Stimulated activated CD4-positive, alpha-beta T cell treated with anti-CD3 and anti-CD28 coated beads, Interleukin-12 subunit alpha, Interleukin-12 subunit beta, amount 100 ng/mL, for 48 hours (primary cell): Measurements from ENCODE around the gene OPCML.

Experiments used
- DNase-seq, 3 donors: peaks; one replicate each; pipeline ENCODE4 v3.0.0-alpha.2; 2020; ENCODE audit warnings: low read depth in 2 of 3, low spot score in 1 of 3

The OPCML gene

DNA sequence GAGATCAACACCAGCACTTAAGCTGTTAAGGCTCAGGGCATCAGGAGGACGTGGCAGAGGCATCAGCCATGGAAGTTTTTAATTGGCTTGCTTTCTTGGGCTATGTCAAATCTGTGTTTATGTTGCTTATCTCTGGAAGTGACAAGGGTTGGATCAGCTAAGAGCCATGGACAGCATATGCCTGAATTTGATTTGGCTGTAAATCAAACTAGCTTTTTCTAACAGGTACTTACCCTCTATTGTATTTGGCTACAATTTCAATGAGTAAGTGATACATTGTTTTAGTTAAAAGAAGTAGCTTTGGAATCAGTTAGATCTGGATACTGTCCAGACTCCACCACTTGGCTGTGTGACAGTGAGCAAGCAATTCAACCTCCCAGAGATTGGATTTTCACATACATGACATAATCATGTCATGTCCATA, 936.6 kb downstream of the OPCML start:
- DNase-seq: no peak

DNA sequence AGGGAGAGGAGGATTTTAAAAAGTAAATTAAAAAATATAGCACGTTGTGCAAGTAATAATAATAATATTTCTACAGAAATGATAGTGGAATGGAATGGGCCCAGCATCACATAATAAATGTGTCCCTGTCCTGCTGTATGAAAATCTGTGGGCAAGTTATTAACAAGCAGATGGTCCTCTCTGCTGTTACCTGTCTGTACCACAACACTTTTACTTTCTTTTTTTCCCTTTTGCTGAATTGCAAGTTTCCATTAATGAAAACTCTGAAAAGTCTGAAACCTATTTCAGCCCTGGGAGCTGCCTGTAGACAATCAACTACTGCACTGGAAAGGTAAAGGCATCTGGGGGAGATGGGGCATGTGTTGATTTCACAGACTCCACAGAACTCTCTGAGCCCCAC, 937.1 kb downstream of the OPCML start:
- DNase-seq: no peak

DNA sequence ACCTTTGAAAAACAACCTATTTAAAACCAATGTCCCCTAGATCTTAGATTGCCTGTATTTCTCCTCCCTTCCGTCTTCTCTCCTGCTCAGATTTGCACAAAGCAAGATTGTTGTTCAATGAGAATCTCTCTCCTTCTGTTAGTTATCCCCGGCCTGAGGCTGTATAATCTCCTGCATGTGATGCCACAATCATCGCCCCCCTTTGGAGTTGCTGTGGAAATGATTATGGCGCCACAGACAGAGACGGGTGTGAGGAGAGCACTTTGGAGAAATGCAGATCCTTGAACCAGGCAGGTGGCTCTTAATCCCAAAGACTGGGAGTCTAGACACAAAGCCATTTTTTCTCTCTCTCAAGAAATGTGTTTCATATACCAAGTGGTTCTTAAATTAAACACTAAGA, 941.3 kb downstream of the OPCML start:
- no peak for DNase-seq

DNA sequence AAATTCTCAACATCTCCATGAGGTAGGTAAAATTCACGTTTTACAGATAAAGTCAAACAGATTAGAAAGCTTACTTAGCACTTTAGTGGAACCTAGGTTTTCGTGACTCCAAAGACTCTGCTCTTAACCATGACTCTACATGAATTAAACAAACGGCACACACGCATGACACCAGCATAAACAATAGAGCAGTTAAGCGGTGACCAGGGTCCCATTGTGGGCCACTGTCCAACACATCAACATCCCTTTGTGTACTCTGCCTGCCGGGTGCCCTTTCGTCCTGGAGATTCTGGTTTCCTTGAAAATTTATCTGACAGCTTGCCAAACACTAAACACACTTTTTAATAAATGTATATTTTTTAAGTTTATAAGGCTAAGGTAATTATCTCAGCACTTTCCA, 941.7 kb downstream of the OPCML start:
- DNase-seq: no peak

DNA sequence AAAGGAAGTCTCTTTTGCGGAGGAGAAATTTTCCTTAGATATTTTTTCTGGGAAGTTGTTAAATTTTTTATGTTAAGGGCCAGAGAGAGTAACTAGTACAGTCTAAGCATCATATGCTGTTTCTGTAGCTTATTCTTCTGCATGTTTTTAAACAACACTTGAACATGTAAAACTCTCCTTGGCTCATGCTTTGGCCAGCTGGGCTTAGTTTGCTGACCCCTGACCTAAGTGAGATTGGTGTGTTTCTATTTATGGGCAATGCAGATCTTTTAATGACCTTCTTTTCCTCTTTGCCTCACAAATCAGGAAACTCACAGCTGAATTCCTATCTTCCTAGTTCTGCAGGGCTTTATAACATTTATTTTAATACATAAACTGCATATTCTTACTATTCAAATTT, 942.5 kb downstream of the OPCML start:
- no peak for DNase-seq

DNA sequence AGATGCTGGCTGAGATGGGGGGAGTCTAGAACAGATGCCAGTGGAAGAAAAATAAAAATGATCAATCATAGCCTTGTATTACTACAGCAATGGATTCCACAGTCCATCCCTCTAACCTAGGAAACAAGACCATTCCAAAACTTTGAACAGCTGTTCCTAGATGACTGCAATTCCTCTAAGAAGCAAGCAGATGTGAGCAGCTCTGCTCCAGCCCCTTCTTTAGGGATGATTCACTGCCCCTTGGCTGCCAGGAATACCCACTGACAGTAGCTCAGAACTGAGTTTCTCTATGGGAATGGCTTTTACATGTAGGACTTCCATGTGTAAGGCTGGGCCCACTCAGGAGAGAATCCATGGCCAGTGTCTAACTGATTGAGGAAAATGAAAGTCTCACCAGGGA, 943.9 kb downstream of the OPCML start:
- DNase-seq: no peak

DNA sequence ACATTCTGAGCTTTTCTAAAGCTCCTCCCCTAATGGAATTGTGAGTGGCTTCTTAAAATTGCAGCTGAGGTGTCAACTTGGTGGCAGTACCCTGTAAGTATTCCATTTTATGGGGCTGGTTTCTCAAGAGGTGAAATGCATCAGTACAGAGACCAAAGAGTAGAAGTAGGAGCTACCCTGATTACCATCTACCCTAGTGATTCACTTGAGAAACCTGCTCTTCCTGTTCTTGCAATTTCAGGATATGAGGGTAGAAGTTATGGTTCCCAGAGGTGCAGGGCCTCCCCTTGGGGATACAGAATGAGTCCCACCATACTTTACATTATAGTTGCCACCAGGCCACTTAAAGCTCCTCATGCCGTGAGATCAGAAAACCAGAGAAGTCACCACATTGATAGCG, 944.6 kb downstream of the OPCML start:
- no peak for DNase-seq

DNA sequence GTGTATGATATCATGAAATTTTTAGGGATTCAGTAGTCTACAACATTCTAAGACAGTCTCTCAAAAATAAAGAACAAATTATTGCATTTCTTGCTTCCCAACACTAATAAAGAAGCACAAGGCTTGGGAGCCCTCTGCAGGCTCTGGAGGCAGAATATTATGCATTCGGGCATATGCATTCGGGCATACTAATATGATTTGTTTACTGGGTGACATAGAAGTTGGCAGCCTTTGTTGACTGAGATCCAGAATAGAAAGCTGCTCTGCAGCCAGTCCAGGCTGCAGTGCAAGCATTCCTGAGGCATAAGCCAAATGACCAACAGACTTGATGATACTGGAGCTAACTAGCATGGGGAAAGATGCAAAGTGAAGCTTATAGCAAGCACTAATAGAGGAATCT, 945.5 kb downstream of the OPCML start:
- no peak for DNase-seq

DNA sequence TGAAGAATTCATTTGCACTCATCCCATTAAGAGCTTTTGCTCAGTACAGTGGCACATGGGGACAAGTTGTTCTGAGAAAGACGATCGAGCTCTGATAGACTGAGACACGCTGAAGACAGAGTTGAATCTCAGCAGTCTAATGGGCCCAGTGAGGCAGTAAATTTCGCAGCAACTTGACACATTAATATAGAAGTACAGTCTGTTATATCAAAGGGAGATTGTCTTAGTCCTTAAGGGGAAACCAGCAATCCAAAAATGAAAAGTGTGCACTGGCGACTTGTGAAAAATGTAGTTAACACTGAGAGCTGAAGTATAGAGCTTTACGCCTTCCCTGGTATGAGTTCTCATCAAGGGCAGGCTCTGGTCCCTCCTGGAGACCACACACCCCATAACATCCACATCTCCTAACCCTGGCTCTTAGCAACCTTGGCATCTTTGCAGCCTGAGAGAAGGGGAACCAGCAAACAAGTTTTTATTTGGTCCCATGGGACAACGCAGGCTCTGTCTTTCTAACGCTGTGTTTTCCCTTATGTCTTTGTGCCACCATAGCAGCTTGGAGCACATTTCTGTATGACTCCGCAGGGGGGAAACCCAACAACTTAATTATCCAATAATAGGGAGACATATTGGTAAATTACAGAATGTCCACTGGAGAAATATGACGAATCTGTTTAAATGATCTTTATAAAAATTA, 952.5 kb downstream of the OPCML start:
- DNase-seq: no peak

DNA sequence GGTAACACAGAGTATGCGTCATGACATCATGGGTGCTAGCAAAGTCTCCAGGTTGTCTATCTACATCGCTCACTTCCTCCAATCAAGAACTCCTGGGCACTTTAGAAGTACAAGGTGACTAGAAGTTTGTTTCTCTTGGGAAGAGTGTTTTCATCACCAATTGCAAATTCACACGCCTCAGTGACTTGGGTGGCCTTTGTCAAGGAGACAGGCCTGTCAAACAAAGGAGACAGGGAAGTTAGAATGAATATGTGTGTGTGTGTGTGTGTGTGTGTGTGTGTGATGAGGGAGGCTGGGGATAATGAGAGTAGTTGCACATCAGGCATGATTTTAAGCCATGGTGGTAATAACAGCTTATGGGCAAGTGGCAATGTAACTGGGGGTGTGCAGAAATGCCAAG, 953.2 kb downstream of the OPCML start:
- no peak for DNase-seq

DNA sequence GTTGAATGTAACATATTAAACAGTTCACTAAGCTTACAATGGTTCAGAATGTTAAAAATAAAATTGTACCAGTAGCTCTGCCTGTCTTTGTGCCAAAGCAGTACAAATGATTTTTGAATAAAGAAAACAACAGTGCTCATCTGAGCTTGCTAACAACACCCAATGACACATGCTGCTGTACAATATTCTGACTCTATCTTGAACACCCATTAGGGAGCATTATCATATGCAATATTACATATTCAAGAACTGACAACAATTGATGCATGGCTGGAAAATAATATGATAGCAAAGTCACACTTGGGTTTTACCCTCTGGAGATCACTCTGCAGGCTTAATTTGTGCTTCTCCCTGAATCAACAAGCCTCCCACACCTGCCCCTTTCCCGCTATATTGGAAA, 953.7 kb downstream of the OPCML start:
- DNase-seq: no peak

DNA sequence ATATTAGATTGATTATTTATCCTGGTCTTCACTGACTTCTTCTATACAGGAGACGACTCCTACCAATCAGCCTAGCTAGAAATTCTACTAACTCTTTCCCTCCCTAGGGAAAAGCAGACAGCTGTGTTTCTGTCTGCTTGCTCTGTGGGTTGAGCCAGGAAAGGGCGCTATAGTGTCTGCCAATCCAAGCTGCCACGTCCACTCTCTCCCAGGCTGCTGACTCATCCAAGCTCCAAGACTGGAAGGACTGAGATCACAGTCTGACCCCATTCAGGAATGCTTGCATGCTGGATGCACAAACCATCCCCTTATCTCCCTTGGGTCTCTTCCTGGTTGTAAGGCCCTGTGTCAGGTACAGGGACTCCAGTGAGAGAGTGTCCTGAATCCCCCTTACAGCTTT, 955.6 kb downstream of the OPCML start:
- no peak for DNase-seq

DNA sequence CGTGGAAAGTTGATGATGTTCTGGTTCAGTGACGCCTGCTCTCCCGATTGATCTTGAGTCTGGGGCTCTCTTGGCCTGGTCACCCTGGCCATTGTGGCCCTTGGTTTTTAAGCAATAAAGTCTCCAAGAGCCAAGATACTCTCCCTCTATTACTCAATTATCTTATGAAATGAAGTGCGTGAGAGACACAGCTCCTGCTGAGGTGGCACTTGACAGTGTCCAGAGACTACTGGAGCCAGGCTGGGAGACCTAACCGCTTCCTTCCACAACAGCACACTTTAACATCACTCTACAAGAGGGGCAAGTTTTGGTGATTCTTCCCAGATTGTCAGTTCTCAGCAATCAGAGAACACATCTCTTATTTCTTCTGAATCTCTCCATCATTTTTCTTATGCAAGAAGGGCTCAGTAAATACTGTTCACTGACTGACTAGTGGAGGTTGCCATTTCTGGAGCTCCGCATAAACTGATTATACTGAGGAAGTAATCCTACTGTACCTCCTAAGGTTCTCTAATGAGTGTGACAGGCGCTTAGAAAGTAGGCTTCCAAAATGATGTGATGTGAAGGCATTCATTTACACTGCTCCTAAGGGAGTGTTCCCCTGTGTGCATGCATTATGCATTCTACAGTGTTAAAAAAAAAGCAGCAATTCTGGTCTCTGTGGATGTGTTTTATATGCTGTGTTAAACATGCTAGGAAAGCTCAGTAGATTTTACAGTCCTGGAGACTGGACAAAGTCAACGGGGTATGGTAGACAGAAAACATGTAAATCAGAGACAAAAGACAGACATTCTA, 968.0 kb downstream of the OPCML start:
- no peak for DNase-seq

DNA sequence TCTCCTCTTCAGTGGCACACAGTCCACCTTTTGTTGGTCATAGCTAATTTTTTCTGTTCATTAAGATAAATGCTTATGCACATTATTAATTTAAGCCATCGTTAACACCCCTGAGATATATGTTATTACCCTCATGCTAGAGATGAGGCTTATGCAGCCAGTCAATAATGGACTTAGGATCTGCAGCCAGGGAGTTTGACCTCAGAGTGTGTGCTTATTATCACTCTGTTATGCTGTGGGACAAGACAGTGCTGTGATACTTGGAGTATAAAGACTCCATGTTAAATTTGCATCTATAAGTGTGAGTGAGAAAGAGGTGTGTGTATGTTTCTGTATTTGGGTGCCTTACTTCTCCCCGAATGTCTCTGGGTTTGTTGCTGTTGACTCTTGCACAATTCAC, 969.3 kb downstream of the OPCML start:
- no peak for DNase-seq

DNA sequence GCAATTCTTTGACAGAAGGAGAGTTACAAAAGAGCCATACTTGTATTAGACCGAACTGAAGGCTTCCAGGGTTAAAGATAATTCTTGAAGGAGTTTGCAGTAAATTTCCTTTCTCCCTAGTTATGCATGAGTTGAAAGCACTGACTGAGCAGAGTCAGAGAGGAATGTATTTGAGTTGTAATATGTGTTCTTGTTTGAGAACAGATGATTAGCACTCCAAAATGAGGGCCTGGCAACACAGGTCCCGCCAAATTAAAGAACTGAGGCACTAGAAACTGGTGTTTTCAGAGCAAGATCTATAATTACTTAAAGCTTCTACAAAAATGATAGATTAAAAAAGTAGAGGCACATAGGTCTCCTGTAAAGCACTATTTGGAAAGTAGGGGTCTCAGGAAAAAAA, 970.4 kb downstream of the OPCML start:
- no peak for DNase-seq

DNA sequence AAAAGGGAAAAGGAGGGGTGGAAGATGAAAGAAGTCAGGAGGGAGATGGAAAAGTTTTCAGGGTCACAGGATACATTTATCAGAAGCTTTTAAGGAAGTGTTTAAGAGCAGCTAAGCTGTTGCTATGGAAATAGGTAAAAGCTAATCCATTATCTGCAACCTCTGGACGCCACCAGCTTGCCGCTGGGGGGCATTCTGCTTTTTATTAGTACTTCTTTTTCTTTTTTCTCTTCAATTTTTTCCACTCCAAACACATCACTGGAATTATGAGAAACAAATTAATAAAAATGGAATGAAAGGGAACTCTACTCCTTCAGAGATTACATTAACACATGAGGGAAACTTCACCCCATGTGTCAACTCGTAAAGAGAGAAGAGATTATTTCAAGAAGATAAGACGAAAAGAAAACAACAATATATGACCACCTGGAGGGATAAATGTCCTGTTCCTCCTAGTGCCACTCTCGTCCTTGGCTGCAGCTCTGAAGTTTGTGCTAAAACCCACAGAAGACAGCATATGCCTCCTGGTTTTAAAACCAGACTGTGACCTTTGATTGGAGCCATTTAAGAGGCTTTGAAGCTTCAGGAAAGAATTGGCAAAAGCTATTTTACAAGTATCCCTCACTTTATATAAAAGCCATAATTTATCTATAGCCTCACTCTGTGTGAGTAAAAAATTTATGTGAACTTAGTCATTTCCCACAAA, 972.8 kb downstream of the OPCML start:
- no peak for DNase-seq

DNA sequence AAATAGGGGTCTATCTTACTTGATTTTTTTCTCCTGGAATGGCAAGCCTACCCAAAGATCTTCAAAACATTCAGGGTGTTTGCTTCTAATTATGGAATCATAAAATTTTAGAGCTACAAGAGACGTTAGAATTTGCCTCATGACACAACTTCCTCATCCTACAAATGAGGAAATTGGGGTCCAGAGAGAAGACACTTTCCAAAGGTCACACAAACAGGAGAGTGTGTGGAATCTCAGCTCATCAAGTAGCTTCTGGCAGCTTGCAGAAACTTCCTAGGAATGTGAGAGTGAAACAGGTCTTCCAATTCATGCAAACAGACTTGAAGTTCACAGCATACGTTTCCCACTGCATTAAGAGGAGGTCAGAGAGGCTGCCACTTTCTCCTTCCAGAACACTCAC, 976.0 kb downstream of the OPCML start:
- DNase-seq: no peak

DNA sequence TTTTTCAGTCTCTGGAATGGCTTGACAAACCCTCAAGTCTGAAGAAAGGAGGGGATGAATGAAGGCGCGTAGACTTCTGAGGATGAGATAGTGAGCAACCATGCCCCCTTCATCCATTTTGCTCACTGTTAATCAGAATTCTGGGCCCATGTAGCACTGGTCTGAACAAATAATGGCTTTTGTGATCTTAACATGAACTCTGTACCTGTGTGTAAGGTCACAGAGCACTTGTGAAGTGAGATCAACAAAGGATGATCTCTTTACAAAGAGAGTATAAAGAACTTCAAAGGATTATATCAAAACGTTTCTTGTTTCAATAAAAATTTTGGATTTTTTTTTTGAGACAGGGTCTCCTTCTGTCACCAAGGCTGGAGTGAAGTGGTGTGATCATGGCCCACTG, 976.7 kb downstream of the OPCML start:
- no peak for DNase-seq

DNA sequence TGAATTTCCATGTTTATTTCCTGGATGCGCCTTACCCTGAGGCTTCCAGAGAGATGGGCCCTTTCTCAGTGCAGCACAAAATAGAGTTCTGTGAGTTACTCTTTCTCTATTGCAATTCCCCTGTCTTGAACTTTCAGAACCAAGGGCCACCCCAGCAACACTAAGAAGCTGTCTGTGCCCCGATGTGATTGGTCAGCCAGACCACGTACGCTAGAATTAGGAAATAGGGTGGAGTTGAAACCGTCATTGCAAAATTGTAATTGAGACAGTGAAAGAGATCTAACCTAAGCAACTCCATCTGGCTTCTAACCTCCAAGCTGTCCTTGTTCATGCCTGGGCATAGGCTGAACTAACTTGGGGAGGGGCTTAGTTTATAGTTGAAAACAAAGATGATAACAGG, 981.3 kb downstream of the OPCML start:
- DNase-seq: no peak

DNA sequence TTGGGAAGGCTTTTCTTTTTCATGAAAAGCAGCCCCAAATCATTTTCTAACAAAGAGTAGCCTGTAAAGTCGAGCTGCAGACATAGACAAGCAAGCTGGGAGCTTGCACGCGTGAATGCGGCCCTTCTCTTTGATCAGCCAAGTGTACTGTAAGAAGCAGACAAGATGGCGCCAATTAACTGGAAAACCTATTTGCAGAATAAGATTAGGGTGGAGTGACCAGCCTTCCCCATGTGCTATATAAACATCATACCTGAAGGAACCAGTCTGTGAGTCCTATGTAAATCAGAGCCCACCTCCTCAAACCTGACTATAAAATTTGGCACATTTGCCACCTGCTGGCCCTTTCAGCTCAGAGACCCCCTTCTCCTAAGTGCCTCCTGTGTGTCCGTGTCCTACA, 982.7 kb downstream of the OPCML start:
- DNase-seq: no peak

DNA sequence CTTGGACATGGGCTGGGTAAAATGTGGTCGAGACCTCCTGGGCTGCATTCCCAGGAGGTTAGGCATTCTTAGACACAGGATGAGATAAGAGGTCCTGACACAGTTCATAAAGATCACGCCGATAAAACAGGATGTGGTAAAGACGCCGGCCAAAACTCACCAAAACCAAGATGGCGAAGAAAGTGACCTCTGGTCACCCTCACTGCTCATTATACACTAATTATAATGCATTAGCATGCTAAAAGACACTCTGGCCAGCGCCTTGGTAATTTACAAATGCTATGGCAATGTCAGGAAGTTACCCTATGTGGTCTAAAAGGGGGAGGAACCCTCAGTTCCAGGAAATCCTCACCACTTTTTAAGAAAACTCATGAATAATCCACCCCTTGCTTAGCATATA, 983.3 kb downstream of the OPCML start:
- no peak for DNase-seq

DNA sequence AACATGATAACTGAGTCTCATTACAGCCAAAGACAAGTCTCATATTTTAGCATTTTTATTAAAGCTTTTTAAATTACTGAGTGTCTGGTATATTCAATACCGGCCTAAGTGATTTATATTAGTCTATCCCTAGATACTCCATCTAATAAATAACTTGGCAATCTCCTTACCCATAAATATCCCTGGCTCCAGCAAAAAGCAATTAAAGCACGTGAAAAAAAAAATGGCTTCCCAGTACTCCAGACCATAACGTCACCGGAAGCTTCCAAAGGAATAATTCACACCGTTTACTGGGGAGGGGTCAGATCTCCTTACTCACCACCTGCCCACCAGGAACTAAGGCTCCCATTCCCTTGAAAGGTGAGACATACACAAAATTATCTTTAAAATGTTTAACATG, 988.3 kb downstream of the OPCML start:
- no peak for DNase-seq
